HepG2 (cell line): Measurements from ENCODE around the gene TMEM250. TPM values are rescaled to one million over a fixed set of nuclear protein-coding genes. Genes with fewer than 3 reads are reported as not detected.

Experiments
- ATAC-seq: fragments of 200-7000 bp; cut with Tn5 transposase; 3 replicates; pipeline ENCODE4 v1.9.1; 2020; ENCODE audit warnings: mild to moderate bottlenecking, moderate library complexity
- BruUV-seq: library from RNA; stranded (reverse); fragments of 400-500 nt; replicated peaks from 2 replicates; lab custom pipeline; 2021; lab: Mats Ljungman, UMichigan
- CTCF ChIA-PET: fragments of 300-600 bp; formaldehyde crosslinking; extraction: SDS; loops from one replicate; lab custom pipeline; 2021; ENCODE audit warnings: low total read pairs, inconsistent platforms, low intra/inter-chr PET ratio; lab: Yijun Ruan, JAX
- POLR2A ChIA-PET: fragments of 350-600 bp; sonication (Branson Sonifier 250); formaldehyde crosslinking; loops from one replicate; lab custom pipeline; 2020; ENCODE audit warnings: antibody characterized with exemption, inconsistent platforms; lab: Yijun Ruan, JAX
- DNase-seq: peaks from one replicate; pipeline ENCODE4 v3.0.0-alpha.2; 2015; ENCODE audit warnings: low spot score
- FAIRE-seq: peaks from 3 replicates; lab custom pipeline; 2011; peaks lifted over from hg19 to GRCh38; lab: Jason Lieb, UNC
- H2AFZ ChIP-seq: one replicate; pipeline ENCODE4 v1.6.1; 2011; ENCODE audit warnings: low read length, inconsistent platforms
- H3K27ac ChIP-seq: fragments of 300-600 bp; 3 replicates; pipeline ENCODE4 v1.8.0; 2011; ENCODE audit warnings: mixed run types, mild to moderate bottlenecking, mixed read lengths, low read length, inconsistent platforms; ENCODE audit not compliant: insufficient read depth; ENCODE audit errors: extremely low read length
- H3K27me3 ChIP-seq, 2 experiments: fragments of 200-600 bp in 1 of 2; 2 replicates in 1 of 2; 3 replicates in 1 of 2; pipeline versions ENCODE4 v1.6.0 to v1.8.0; 2011; ENCODE audit warnings: low read length in 2 of 2, mild to moderate bottlenecking in 2 of 2, moderate library complexity in 2 of 2, inconsistent platforms in 1 of 2; ENCODE audit not compliant: insufficient read depth in 2 of 2, control insufficient read depth in 1 of 2
- H3K36me3 ChIP-seq, 2 experiments: fragments of 200-600 bp in 1 of 2; replicated peaks in 1 of 2; 2 replicates in 1 of 2; 3 replicates in 1 of 2; pipeline versions ENCODE4 v1.5.1 to v1.8.0; 2011; ENCODE audit warnings: low read length in 2 of 2, inconsistent platforms in 1 of 2; ENCODE audit not compliant: insufficient read depth in 2 of 2, control insufficient read depth in 1 of 2
- H3K4me1 ChIP-seq: 2 replicates; pipeline ENCODE4 v1.5.1; 2012; ENCODE audit warnings: low read length, inconsistent platforms; ENCODE audit not compliant: insufficient read depth
- H3K4me2 ChIP-seq: 2 replicates; pipeline ENCODE4 v1.6.0; 2011; ENCODE audit warnings: low read depth, low read length, inconsistent platforms
- H3K4me3 ChIP-seq, 3 experiments: fragments of 200-600 bp in 1 of 3; sonication (generic), shearing (Covaris generic) in 1 of 3; replicated peaks in 1 of 3; 2 replicates each; pipeline ENCODE4 v1.5.1; 2011 to 2016; ENCODE audit warnings: low read length in 3 of 3, inconsistent platforms in 2 of 3, low read depth in 2 of 3, mild to moderate bottlenecking in 2 of 3, control low read depth in 1 of 3, mixed read lengths in 1 of 3; ENCODE audit not compliant: insufficient read depth in 1 of 3
- H3K79me2 ChIP-seq: one replicate; pipeline ENCODE4 v1.6.1; 2011; ENCODE audit warnings: low read length, inconsistent platforms; ENCODE audit not compliant: insufficient read depth
- H3K9ac ChIP-seq: 2 replicates; pipeline ENCODE4 v1.6.0; 2011; ENCODE audit warnings: mild to moderate bottlenecking, low read depth, low read length, inconsistent platforms; ENCODE audit not compliant: insufficient read depth
- H3K9me3 ChIP-seq: 2 replicates; pipeline ENCODE4 v1.5.1; 2012; ENCODE audit warnings: mild to moderate bottlenecking, low read length
- H4K20me1 ChIP-seq: 2 replicates; pipeline ENCODE4 v1.6.0; 2011; ENCODE audit warnings: inconsistent platforms, mild to moderate bottlenecking, low read length, moderate library complexity; ENCODE audit not compliant: insufficient read depth
- FOXM1 ChIP-seq: sonication (generic); formaldehyde crosslinking; IDR thresholded peaks from 2 replicates; pipeline ENCODE4 v1.5.0; 2020; ENCODE audit warnings: missing genetic modification reagents
- MIXL1 ChIP-seq: IDR thresholded peaks from 2 replicates; pipeline ENCODE4 v1.6.1; 2016
- SMAD1 ChIP-seq: sonication (generic); formaldehyde crosslinking; IDR thresholded peaks from 2 replicates; pipeline ENCODE4 v1.4.0; 2020; ENCODE audit warnings: missing genetic modification reagents, low read depth, mild to moderate bottlenecking, borderline replicate concordance
- ZBTB42 ChIP-seq: sonication (generic); formaldehyde crosslinking; IDR thresholded peaks from 2 replicates; pipeline ENCODE4 v1.5.0; 2020; ENCODE audit warnings: mild to moderate bottlenecking, missing genetic modification reagents
- ZFP62 ChIP-seq: sonication (generic); formaldehyde crosslinking; IDR thresholded peaks from 2 replicates; pipeline ENCODE4 v1.4.0; 2020; ENCODE audit warnings: missing genetic modification reagents
- ZNF567 ChIP-seq: sonication (generic); formaldehyde crosslinking; IDR thresholded peaks from 2 replicates; pipeline ENCODE4 v1.8.1; 2023; ENCODE audit warnings: mild to moderate bottlenecking, missing genetic modification reagents, borderline replicate concordance
- ZNF781 ChIP-seq: sonication (generic); formaldehyde crosslinking; IDR thresholded peaks from 2 replicates; pipeline ENCODE4 v1.5.1; 2020; ENCODE audit warnings: borderline replicate concordance, mild to moderate bottlenecking, missing genetic modification reagents; ENCODE audit errors: not compliant biosample characterization
- WGBS: methylation state at CpG from one replicate; pipeline ENCODE4 v1.1.6; 2017; ENCODE audit warnings: low lambda C conversion rate; 5-methylcytosine and 5-hydroxymethylcytosine counted together
- in situ Hi-C: cut with HindIII; loops from 2 replicates; pipeline ENCODE4 v1.10.0; 2017; ENCODE audit warnings: low pct_unique_long_range_greater_than_20kb; ENCODE audit not compliant: extremely low pct_ligation_motif_present
- intact Hi-C: fragments of 100-400 bp; cut with micrococcal nuclease; formaldehyde crosslinking; loops from one replicate; pipeline ENCODE4 v1.10.0; 2022; ENCODE audit not compliant: unreplicated experiment
- polyA plus RNA-seq, 8 experiments: library from polyadenylated mRNA; depleted of rRNA in 3 of 8; stranded (reverse) in 7 of 8; unstranded in 1 of 8; fragments of >200 nt; fragmentation: Illumina TruSeq in 4 of 8; extraction: Trizol in 4 of 8; gene quantifications; 2 replicates each; pipeline versions ENCODE4 v1.2.1 to v1.2.3, GENCODE V29; 2011 to 2016; ENCODE audit warnings: low read depth in 4 of 8, missing spikeins in 1 of 8, mixed read lengths in 1 of 8; ENCODE audit not compliant: insufficient read depth in 1 of 8
- total RNA-seq, 5 experiments: library from RNA; depleted of rRNA; stranded (reverse); fragments of >200 nt; fragmentation: Illumina TruSeq; extraction: Trizol; gene quantifications; 2 replicates each; pipeline ENCODE4 v1.2.3, GENCODE V29; 2016; ENCODE audit warnings: low read depth in 1 of 5
- TF ChIP-seq, protein P1 (sequence below): sonication (generic); formaldehyde crosslinking; IDR thresholded peaks from 2 replicates; pipeline ENCODE4 v1.8.0; 2022; ENCODE audit warnings: mild to moderate bottlenecking, missing genetic modification reagents, moderate library complexity

TMEM250 gene
- total and polyA plus RNA-seq, 2 of the 13 experiments (the other 11 are each of a cell fraction or from before 2014, with no cell fraction given) = 5.5 to 13.9 TPM

DNA sequence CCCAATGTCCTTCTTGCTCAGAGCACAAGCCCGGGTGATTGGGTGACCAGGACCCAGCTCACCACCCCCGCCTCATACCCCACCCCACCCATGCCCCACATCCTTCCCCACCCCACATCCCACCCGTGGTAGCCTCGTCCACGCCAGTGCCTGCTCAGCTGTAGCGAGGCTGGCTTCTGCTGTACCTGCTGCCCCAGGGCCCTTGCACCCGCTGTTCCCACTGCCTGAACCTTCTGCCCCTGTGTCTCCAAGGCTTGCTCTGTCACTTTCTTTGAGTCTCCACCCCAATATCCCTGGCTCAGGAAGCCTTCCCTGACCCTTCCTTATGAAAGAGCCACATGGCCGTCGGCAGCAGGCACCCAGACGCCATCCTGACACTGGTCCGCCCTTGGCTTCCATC is 20.5 kb downstream of the TMEM250 start:
- no TSS peak for BruUV-seq
- Histone ChIP-seq H3K27ac (no peak overlapping the region), H3K79me2 (peaks cover 10% of the 10 kb centered on the region), H3K27me3 (peaks cover 14 to 45% of the 10 kb centered on the region in 2 experiments), H3K9ac (no peak overlapping the region), H3K4me3 (no peak overlapping the region), H3K4me1 (peaks cover 60% of the 10 kb centered on the region), H3K9me3 (no peaks in the 10 kb centered on the region), H3K4me2 (peak overlapping the region; percentile 81; the same call in 1 of the 2 replicates), H2AFZ (no peak overlapping the region), H4K20me1 (peaks cover 3% of the 10 kb centered on the region; the same call in 1 of the 2 replicates), H3K36me3 (no peaks in the 10 kb centered on the region)
- ATAC-seq = no peak
- no peak for DNase-seq
- CTCF ChIA-PET = no interaction called here
- intact Hi-C loops = no loop called here
- in situ Hi-C loops = no loop called here
- POLR2A ChIA-PET = interaction anchor here (2.0 kb wide), 1 partner anchor 106 kb away, joined by 5 read pairs; no protein-coding TSS in a partner anchor
- 45% methylated on average over 10 of the region's 11 CpGs for WGBS
- FAIRE-seq = no peak
- TF ChIP-seq SMAD1 (CRISPR knock-in tag) (no peak), ZBTB42 (CRISPR knock-in tag) (no peak), ZFP62 (no peak), ZNF567 (no peak), ZNF781 (CRISPR knock-in tag) (no peak), FOXM1 (CRISPR knock-in tag) (no peak), MIXL1 (CRISPR knock-in tag) (no peak)
- TF ChIP-seq, protein P1, sequence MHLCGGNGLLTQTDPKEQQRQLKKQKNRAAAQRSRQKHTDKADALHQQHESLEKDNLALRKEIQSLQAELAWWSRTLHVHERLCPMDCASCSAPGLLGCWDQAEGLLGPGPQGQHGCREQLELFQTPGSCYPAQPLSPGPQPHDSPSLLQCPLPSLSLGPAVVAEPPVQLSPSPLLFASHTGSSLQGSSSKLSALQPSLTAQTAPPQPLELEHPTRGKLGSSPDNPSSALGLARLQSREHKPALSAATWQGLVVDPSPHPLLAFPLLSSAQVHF (CRISPR knock-in tag) = no peak
